HepG2 (cell line): ENCODE data around the gene CENPO. TPM values are rescaled to one million over a fixed set of nuclear protein-coding genes. Genes with fewer than 3 reads are reported as not detected.

ENCODE experiments used
- ATAC-seq: fragments of 200-7000 bp; cut with Tn5 transposase; 3 replicates; pipeline ENCODE4 v1.9.1; 2020; ENCODE audit warnings: mild to moderate bottlenecking, moderate library complexity
- BruUV-seq: library from RNA; stranded (reverse); fragments of 400-500 nt; replicated peaks from 2 replicates; lab custom pipeline; 2021; lab: Mats Ljungman, UMichigan
- CTCF ChIA-PET: fragments of 300-600 bp; formaldehyde crosslinking; extraction: SDS; loops from one replicate; lab custom pipeline; 2021; ENCODE audit warnings: low total read pairs, inconsistent platforms, low intra/inter-chr PET ratio; lab: Yijun Ruan, JAX
- POLR2A ChIA-PET: fragments of 350-600 bp; sonication (Branson Sonifier 250); formaldehyde crosslinking; loops from one replicate; lab custom pipeline; 2020; ENCODE audit warnings: antibody characterized with exemption, inconsistent platforms; lab: Yijun Ruan, JAX
- DNase-seq: peaks from one replicate; pipeline ENCODE4 v3.0.0-alpha.2; 2015; ENCODE audit warnings: low spot score
- FAIRE-seq: peaks from 3 replicates; lab custom pipeline; 2011; peaks lifted over from hg19 to GRCh38; lab: Jason Lieb, UNC
- H2AFZ ChIP-seq: one replicate; pipeline ENCODE4 v1.6.1; 2011; ENCODE audit warnings: low read length, inconsistent platforms
- H3K27ac ChIP-seq: fragments of 300-600 bp; 3 replicates; pipeline ENCODE4 v1.8.0; 2011; ENCODE audit warnings: mixed run types, mild to moderate bottlenecking, mixed read lengths, low read length, inconsistent platforms; ENCODE audit not compliant: insufficient read depth; ENCODE audit errors: extremely low read length
- H3K27me3 ChIP-seq, 2 experiments: fragments of 200-600 bp in 1 of 2; 2 replicates in 1 of 2; 3 replicates in 1 of 2; pipeline versions ENCODE4 v1.6.0 to v1.8.0; 2011; ENCODE audit warnings: low read length in 2 of 2, mild to moderate bottlenecking in 2 of 2, moderate library complexity in 2 of 2, inconsistent platforms in 1 of 2; ENCODE audit not compliant: insufficient read depth in 2 of 2, control insufficient read depth in 1 of 2
- H3K36me3 ChIP-seq, 2 experiments: fragments of 200-600 bp in 1 of 2; replicated peaks in 1 of 2; 2 replicates in 1 of 2; 3 replicates in 1 of 2; pipeline versions ENCODE4 v1.5.1 to v1.8.0; 2011; ENCODE audit warnings: low read length in 2 of 2, inconsistent platforms in 1 of 2; ENCODE audit not compliant: insufficient read depth in 2 of 2, control insufficient read depth in 1 of 2
- H3K4me1 ChIP-seq: 2 replicates; pipeline ENCODE4 v1.5.1; 2012; ENCODE audit warnings: low read length, inconsistent platforms; ENCODE audit not compliant: insufficient read depth
- H3K4me2 ChIP-seq: 2 replicates; pipeline ENCODE4 v1.6.0; 2011; ENCODE audit warnings: low read depth, low read length, inconsistent platforms
- H3K4me3 ChIP-seq, 3 experiments: fragments of 200-600 bp in 1 of 3; sonication (generic), shearing (Covaris generic) in 1 of 3; replicated peaks in 1 of 3; 2 replicates each; pipeline ENCODE4 v1.5.1; 2011 to 2016; ENCODE audit warnings: low read length in 3 of 3, inconsistent platforms in 2 of 3, low read depth in 2 of 3, mild to moderate bottlenecking in 2 of 3, control low read depth in 1 of 3, mixed read lengths in 1 of 3; ENCODE audit not compliant: insufficient read depth in 1 of 3
- H3K79me2 ChIP-seq: one replicate; pipeline ENCODE4 v1.6.1; 2011; ENCODE audit warnings: low read length, inconsistent platforms; ENCODE audit not compliant: insufficient read depth
- H3K9ac ChIP-seq: 2 replicates; pipeline ENCODE4 v1.6.0; 2011; ENCODE audit warnings: mild to moderate bottlenecking, low read depth, low read length, inconsistent platforms; ENCODE audit not compliant: insufficient read depth
- H3K9me3 ChIP-seq: 2 replicates; pipeline ENCODE4 v1.5.1; 2012; ENCODE audit warnings: mild to moderate bottlenecking, low read length
- H4K20me1 ChIP-seq: 2 replicates; pipeline ENCODE4 v1.6.0; 2011; ENCODE audit warnings: inconsistent platforms, mild to moderate bottlenecking, low read length, moderate library complexity; ENCODE audit not compliant: insufficient read depth
- ATM ChIP-seq: fragments of 450-650 bp; IDR thresholded peaks from 2 replicates; pipeline ENCODE4 v1.7.1; 2017; ENCODE audit warnings: mild to moderate bottlenecking, borderline replicate concordance
- HDAC1 ChIP-seq: sonication (generic); formaldehyde crosslinking; IDR thresholded peaks from 2 replicates; pipeline ENCODE4 v1.5.1; 2020; ENCODE audit warnings: mild to moderate bottlenecking, missing genetic modification reagents
- HOXA3 ChIP-seq: sonication (generic); formaldehyde crosslinking; IDR thresholded peaks from 2 replicates; pipeline ENCODE4 v1.5.0; 2020; ENCODE audit warnings: missing genetic modification reagents
- ISL2 ChIP-seq: sonication (generic); formaldehyde crosslinking; IDR thresholded peaks from 2 replicates; pipeline ENCODE4 v1.5.0; 2020; ENCODE audit warnings: missing genetic modification reagents
- NFYC ChIP-seq: IDR thresholded peaks from 2 replicates; pipeline ENCODE4 v1.6.1; 2016; ENCODE audit warnings: missing genetic modification reagents, missing compliant biosample characterization
- SIN3B ChIP-seq: fragments of 150-350 bp; IDR thresholded peaks from 2 replicates; pipeline ENCODE4 v1.6.1; 2014; ENCODE audit warnings: low read length
- SP2 ChIP-seq: sonication (generic); formaldehyde crosslinking; IDR thresholded peaks from 2 replicates; pipeline ENCODE4 v1.5.1; 2020; ENCODE audit warnings: mild to moderate bottlenecking, missing genetic modification reagents
- SRSF1 ChIP-seq: fragments of 200-400 bp; formaldehyde crosslinking; optimal IDR thresholded peaks from 2 replicates; pipeline ENCODE3; 2017; ENCODE audit warnings: mild to moderate bottlenecking, low read depth, low read length, moderate library complexity
- ZBTB7A ChIP-seq: sonication (generic); formaldehyde crosslinking; IDR thresholded peaks from 2 replicates; pipeline ENCODE4 v1.8.0; 2022; ENCODE audit warnings: mild to moderate bottlenecking, missing genetic modification reagents
- ZNF441 ChIP-seq: sonication (generic); formaldehyde crosslinking; IDR thresholded peaks from 2 replicates; pipeline ENCODE4 v1.7.0; 2021; ENCODE audit warnings: missing genetic modification reagents, borderline replicate concordance
- ZNF546 ChIP-seq: sonication (generic); formaldehyde crosslinking; conservative IDR thresholded peaks from 2 replicates; pipeline ENCODE4 v1.8.1; 2023; ENCODE audit warnings: mild to moderate bottlenecking, missing genetic modification reagents
- ZNF773 ChIP-seq: sonication (generic); formaldehyde crosslinking; IDR thresholded peaks from 2 replicates; pipeline ENCODE4 v1.4.0; 2020; ENCODE audit warnings: missing genetic modification reagents, borderline replicate concordance
- ZNF878 ChIP-seq: sonication (generic); formaldehyde crosslinking; IDR thresholded peaks from 2 replicates; pipeline ENCODE4 v1.8.1; 2023; ENCODE audit warnings: mild to moderate bottlenecking, missing genetic modification reagents, moderate library complexity
- WGBS: methylation state at CpG from one replicate; pipeline ENCODE4 v1.1.6; 2017; ENCODE audit warnings: low lambda C conversion rate; 5-methylcytosine and 5-hydroxymethylcytosine counted together
- in situ Hi-C: cut with HindIII; loops from 2 replicates; pipeline ENCODE4 v1.10.0; 2017; ENCODE audit warnings: low pct_unique_long_range_greater_than_20kb; ENCODE audit not compliant: extremely low pct_ligation_motif_present
- intact Hi-C: fragments of 100-400 bp; cut with micrococcal nuclease; formaldehyde crosslinking; loops from one replicate; pipeline ENCODE4 v1.10.0; 2022; ENCODE audit not compliant: unreplicated experiment
- polyA plus RNA-seq, 8 experiments: library from polyadenylated mRNA; depleted of rRNA in 3 of 8; stranded (reverse) in 7 of 8; unstranded in 1 of 8; fragments of >200 nt; fragmentation: Illumina TruSeq in 4 of 8; extraction: Trizol in 4 of 8; gene quantifications; 2 replicates each; pipeline versions ENCODE4 v1.2.1 to v1.2.3, GENCODE V29; 2011 to 2016; ENCODE audit warnings: low read depth in 4 of 8, missing spikeins in 1 of 8, mixed read lengths in 1 of 8; ENCODE audit not compliant: insufficient read depth in 1 of 8
- total RNA-seq, 5 experiments: library from RNA; depleted of rRNA; stranded (reverse); fragments of >200 nt; fragmentation: Illumina TruSeq; extraction: Trizol; gene quantifications; 2 replicates each; pipeline ENCODE4 v1.2.3, GENCODE V29; 2016; ENCODE audit warnings: low read depth in 1 of 5
- TF ChIP-seq, protein P1 (sequence below): sonication (generic); formaldehyde crosslinking; IDR thresholded peaks from 2 replicates; pipeline ENCODE4 v1.5.0; 2020; ENCODE audit warnings: missing genetic modification reagents, mild to moderate bottlenecking, borderline replicate concordance

The CENPO gene
- total and polyA plus RNA-seq, 2 of the 13 experiments (the other 11 are each of a cell fraction or from before 2014, with no cell fraction given) = 19.7 to 35.5 TPM

DNA sequence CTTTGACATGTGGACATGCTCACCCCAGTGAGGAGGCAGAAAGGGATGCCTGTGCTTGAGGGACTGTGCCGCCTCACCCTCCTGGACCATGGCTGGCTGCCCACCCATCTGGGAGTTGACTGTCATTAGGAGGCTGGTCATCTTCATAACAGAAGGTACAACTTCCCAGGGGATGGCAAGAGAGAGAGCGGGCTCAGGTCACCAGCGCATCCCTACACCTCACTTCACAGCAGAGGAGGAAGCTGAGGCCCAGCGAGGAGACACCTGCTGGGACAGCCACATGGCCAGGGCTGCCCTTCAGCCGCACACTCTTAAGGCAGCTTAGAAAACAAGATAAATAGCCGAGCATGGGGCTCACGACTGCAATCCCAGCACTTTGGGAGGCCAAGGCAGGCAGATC, 67.4 kb downstream of the CENPO start:
- H3K4me3 ChIP-seq = no peak overlapping the region
- no peaks in the 10 kb centered on the region for H3K9me3 ChIP-seq
- WGBS = 43% methylated on average over 7 of the region's 7 CpGs
- H3K9ac ChIP-seq = no peak overlapping the region
- no TSS peak for BruUV-seq
- H4K20me1 ChIP-seq = no peaks in the 10 kb centered on the region
- FAIRE-seq (no peak), DNase-seq (no peak), ATAC-seq (no peak)
- no peaks in the 10 kb centered on the region for H3K36me3 ChIP-seq
- H3K27ac ChIP-seq = no peak overlapping the region
- ChIA-PET POLR2A (no interaction called here), CTCF (no interaction called here)
- in situ Hi-C loops = no loop called here
- intact Hi-C loops = no loop called here
- H3K4me2 ChIP-seq = no peak overlapping the region
- no peaks in the 10 kb centered on the region for H3K4me1 ChIP-seq
- TF ChIP-seq HDAC1 (CRISPR knock-in tag) (no peak), ZBTB7A (CRISPR knock-in tag) (no peak), SRSF1 (no peak)
- H3K79me2 ChIP-seq = no peaks in the 10 kb centered on the region
- peaks cover 0 to 7% of the 10 kb centered on the region in 2 experiments; a peak in 3 of 5 replicates for H3K27me3 ChIP-seq
- H2AFZ ChIP-seq = no peak overlapping the region

DNA sequence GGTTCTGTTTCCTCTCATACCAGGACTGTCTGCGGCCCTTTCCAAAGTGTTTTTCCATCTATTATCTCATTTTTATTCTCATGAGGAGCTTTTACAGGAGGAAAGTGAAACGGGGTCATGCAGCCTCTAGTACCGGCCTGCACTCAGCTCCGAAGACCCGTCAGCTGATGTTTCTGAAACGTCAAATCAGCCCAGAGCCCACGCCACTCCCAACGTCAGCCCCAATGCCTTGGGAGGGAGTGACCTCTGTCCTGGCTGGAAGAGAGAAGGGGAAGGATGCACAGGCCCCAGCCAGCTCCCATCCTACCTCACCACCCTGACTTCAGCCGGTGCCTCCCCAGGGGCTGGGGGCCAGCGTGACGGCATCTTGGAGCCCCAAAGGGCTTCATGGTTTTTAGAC, 68.3 kb downstream of the CENPO start:
- H3K4me2 ChIP-seq = no peak overlapping the region
- peaks cover 0 to 12% of the 10 kb centered on the region in 2 experiments; a peak in 3 of 5 replicates for H3K27me3 ChIP-seq
- intact Hi-C loops (no loop called here), in situ Hi-C loops (no loop called here)
- no peak overlapping the region for H3K27ac ChIP-seq
- no peaks in the 10 kb centered on the region for H3K9me3 ChIP-seq
- no peak overlapping the region for H3K9ac ChIP-seq
- no peak overlapping the region for H3K4me3 ChIP-seq
- 36% methylated on average over 11 of the region's 11 CpGs for WGBS
- CTCF ChIA-PET = no interaction called here
- no peaks in the 10 kb centered on the region for H3K36me3 ChIP-seq
- no peak for ATAC-seq
- no peaks in the 10 kb centered on the region for H3K79me2 ChIP-seq
- POLR2A ChIA-PET = no interaction called here
- no TSS peak for BruUV-seq
- DNase-seq = no peak
- H4K20me1 ChIP-seq = no peaks in the 10 kb centered on the region
- H2AFZ ChIP-seq = no peak overlapping the region
- FAIRE-seq = no peak
- H3K4me1 ChIP-seq = no peaks in the 10 kb centered on the region
- TF ChIP-seq, protein P1, sequence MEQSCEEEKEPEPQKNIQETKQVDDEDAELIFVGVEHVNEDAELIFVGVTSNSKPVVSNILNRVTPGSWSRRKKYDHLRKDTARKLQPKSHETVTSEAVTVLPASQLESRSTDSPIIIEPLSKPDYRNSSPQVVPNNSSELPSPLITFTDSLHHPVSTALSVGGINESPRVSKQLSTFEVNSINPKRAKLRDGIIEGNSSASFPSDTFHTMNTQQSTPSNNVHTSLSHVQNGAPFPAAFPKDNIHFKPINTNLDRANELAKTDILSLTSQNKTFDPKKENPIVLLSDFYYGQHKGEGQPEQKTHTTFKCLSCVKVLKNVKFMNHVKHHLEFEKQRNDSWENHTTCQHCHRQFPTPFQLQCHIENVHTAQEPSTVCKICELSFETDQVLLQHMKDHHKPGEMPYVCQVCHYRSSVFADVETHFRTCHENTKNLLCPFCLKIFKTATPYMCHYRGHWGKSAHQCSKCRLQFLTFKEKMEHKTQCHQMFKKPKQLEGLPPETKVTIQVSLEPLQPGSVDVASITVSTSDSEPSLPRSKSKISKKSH (CRISPR knock-in tag) = no peak
- no peak for TF ChIP-seq ZNF546 (CRISPR knock-in tag)
- TF ChIP-seq ISL2 = no peak
- no peak for TF ChIP-seq NFYC (CRISPR knock-in tag)
- no peak for TF ChIP-seq SIN3B
- no peak for TF ChIP-seq HOXA3 (CRISPR knock-in tag)
- no peak for TF ChIP-seq ZNF878 (CRISPR knock-in tag)
- TF ChIP-seq ATM = no peak
- TF ChIP-seq ZNF773 (CRISPR knock-in tag) = no peak
- TF ChIP-seq ZNF441 (CRISPR knock-in tag) = no peak
- no peak for TF ChIP-seq SP2 (CRISPR knock-in tag)
